SK-N-SH treated with all-trans-retinoic acid at 6 μM for 48 hours (cell line): ENCODE results near the gene GMPPB.

Experiments
- ARNTL ChIP-seq: fragments of 450-650 bp; formaldehyde crosslinking; IDR thresholded peaks from 2 replicates; pipeline ENCODE4 v1.5.0; 2020; ENCODE audit warnings: low read depth, mild to moderate bottlenecking, moderate library complexity, borderline replicate concordance
- BACH2 ChIP-seq: fragments of 250-450 bp; sonication (Bioruptor Pico); IDR thresholded peaks from 2 replicates; pipeline ENCODE4 v1.9.0; 2021; ENCODE audit warnings: mild to moderate bottlenecking, borderline replicate concordance
- GLIS3 ChIP-seq: fragments of 250-450 bp; sonication (Bioruptor Pico); IDR thresholded peaks from 2 replicates; pipeline ENCODE4 v1.5.0; 2020; ENCODE audit warnings: mild to moderate bottlenecking, moderate library complexity
- ISL1 ChIP-seq: fragments of 250-450 bp; sonication (Bioruptor Pico); IDR thresholded peaks from 2 replicates; pipeline ENCODE4 v2.1.2; 2022; ENCODE audit warnings: mild to moderate bottlenecking, moderate library complexity
- RARB ChIP-seq: fragments of 250-450 bp; sonication (Bioruptor Pico); IDR thresholded peaks from 2 replicates; pipeline ENCODE4 v1.8.0; 2021; ENCODE audit warnings: mild to moderate bottlenecking, moderate library complexity
- SNAI2 ChIP-seq: fragments of 250-450 bp; sonication (Bioruptor Pico); IDR thresholded peaks from 2 replicates; pipeline ENCODE4 v1.5.0; 2020; ENCODE audit warnings: mild to moderate bottlenecking, moderate library complexity
- TCF4 ChIP-seq: fragments of 250-450 bp; sonication (Bioruptor Pico); IDR thresholded peaks from 2 replicates; pipeline ENCODE4 v1.8.0; 2021; ENCODE audit warnings: mild to moderate bottlenecking, moderate library complexity, borderline replicate concordance
- ZFP3 ChIP-seq: fragments of 250-450 bp; sonication (Bioruptor Pico); IDR thresholded peaks from 2 replicates; pipeline ENCODE4 v1.5.0; 2020; ENCODE audit warnings: mild to moderate bottlenecking, moderate library complexity
- ZFP30 ChIP-seq: fragments of 450-650 bp; formaldehyde crosslinking; IDR thresholded peaks from 2 replicates; pipeline ENCODE4 v1.5.0; 2022; ENCODE audit warnings: mild to moderate bottlenecking, moderate library complexity
- TF ChIP-seq, protein P1 (sequence below): fragments of 250-450 bp; sonication (Bioruptor Pico); IDR thresholded peaks from 2 replicates; pipeline ENCODE4 v1.5.1; 2021; ENCODE audit warnings: mild to moderate bottlenecking, moderate library complexity
- TF ChIP-seq, protein P2 (sequence below): fragments of 250-450 bp; sonication (Bioruptor Pico); IDR thresholded peaks from 2 replicates; pipeline ENCODE4 v1.8.0; 2020; ENCODE audit warnings: mild to moderate bottlenecking, moderate library complexity, borderline replicate concordance
- TF ChIP-seq, protein P3 (sequence below): fragments of 250-450 bp; sonication (Bioruptor Pico); IDR thresholded peaks from 2 replicates; pipeline ENCODE4 v1.5.0; 2020; ENCODE audit warnings: mild to moderate bottlenecking, moderate library complexity

DNA sequence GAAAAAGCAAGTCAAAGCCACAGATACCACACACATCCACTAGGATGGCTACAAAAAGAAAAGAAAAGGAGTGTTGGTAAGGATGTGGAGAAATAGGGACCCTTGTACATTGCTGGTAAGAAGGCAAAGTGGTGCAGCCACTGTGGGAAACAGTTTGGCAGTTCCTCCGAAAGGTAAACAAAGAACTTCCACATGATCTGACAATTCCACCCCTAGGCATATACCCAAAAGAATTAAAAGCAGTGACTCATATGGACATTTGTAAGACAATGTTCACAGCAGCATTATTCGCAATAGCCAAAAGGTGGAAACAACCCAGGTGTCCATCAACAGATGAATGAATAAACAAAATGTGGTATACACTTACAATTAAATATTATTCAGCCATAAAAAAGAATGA, 22.2 kb upstream of the GMPPB start:
- TF ChIP-seq, protein P1, sequence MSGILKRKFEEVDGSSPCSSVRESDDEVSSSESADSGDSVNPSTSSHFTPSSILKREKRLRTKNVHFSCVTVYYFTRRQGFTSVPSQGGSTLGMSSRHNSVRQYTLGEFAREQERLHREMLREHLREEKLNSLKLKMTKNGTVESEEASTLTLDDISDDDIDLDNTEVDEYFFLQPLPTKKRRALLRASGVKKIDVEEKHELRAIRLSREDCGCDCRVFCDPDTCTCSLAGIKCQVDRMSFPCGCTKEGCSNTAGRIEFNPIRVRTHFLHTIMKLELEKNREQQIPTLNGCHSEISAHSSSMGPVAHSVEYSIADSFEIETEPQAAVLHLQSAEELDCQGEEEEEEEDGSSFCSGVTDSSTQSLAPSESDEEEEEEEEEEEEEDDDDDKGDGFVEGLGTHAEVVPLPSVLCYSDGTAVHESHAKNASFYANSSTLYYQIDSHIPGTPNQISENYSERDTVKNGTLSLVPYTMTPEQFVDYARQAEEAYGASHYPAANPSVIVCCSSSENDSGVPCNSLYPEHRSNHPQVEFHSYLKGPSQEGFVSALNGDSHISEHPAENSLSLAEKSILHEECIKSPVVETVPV, result no peak
- TF ChIP-seq, protein P2, sequence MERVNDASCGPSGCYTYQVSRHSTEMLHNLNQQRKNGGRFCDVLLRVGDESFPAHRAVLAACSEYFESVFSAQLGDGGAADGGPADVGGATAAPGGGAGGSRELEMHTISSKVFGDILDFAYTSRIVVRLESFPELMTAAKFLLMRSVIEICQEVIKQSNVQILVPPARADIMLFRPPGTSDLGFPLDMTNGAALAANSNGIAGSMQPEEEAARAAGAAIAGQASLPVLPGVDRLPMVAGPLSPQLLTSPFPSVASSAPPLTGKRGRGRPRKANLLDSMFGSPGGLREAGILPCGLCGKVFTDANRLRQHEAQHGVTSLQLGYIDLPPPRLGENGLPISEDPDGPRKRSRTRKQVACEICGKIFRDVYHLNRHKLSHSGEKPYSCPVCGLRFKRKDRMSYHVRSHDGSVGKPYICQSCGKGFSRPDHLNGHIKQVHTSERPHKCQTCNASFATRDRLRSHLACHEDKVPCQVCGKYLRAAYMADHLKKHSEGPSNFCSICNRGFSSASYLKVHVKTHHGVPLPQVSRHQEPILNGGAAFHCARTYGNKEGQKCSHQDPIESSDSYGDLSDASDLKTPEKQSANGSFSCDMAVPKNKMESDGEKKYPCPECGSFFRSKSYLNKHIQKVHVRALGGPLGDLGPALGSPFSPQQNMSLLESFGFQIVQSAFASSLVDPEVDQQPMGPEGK (CRISPR knock-in tag), result no peak
- TF ChIP-seq SNAI2 (CRISPR knock-in tag) (no peak), ZFP30 (no peak), GLIS3 (no peak), BACH2 (CRISPR knock-in tag) (no peak), ARNTL (no peak), RARB (CRISPR knock-in tag) (no peak), ZFP3 (CRISPR knock-in tag) (no peak), ISL1 (CRISPR knock-in tag) (no peak), TCF4 (no peak)
- TF ChIP-seq, protein P3, sequence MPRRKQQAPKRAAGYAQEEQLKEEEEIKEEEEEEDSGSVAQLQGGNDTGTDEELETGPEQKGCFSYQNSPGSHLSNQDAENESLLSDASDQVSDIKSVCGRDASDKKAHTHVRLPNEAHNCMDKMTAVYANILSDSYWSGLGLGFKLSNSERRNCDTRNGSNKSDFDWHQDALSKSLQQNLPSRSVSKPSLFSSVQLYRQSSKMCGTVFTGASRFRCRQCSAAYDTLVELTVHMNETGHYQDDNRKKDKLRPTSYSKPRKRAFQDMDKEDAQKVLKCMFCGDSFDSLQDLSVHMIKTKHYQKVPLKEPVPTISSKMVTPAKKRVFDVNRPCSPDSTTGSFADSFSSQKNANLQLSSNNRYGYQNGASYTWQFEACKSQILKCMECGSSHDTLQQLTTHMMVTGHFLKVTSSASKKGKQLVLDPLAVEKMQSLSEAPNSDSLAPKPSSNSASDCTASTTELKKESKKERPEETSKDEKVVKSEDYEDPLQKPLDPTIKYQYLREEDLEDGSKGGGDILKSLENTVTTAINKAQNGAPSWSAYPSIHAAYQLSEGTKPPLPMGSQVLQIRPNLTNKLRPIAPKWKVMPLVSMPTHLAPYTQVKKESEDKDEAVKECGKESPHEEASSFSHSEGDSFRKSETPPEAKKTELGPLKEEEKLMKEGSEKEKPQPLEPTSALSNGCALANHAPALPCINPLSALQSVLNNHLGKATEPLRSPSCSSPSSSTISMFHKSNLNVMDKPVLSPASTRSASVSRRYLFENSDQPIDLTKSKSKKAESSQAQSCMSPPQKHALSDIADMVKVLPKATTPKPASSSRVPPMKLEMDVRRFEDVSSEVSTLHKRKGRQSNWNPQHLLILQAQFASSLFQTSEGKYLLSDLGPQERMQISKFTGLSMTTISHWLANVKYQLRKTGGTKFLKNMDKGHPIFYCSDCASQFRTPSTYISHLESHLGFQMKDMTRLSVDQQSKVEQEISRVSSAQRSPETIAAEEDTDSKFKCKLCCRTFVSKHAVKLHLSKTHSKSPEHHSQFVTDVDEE (CRISPR knock-in tag), result no peak
